Glomerular visceral epithelial cell (primary cell): ENCODE measurements around the gene KLK11.

Experiments
- DNase-seq: peaks from one replicate; pipeline ENCODE4 v3.0.0-alpha.2; 2016; ENCODE audit errors: extremely low spot score

KLK11 gene

GRCh38 chr19:51026554-51026831 lies at the start of gene KLK11:
Gene KLK11 (minus strand): TSS chr19:51026616. CDS start chr19:51025631, 985 bp downstream.
- no peak for DNase-seq

- no peak for DNase-seq
Observed at GRCh38 chr19:51075998-51076397, 49.6 kb upstream of the KLK11 start.

GRCh38 chr19:51071095-51071405 lies 44.6 kb upstream of the KLK11 start:
- no peak for DNase-seq

GRCh38 chr19:51070334-51071094 lies 44.1 kb upstream of the KLK11 start:
- DNase-seq, result no peak

GRCh38 chr19:51066393-51067186 lies 40.2 kb upstream of the KLK11 start:
- no peak for DNase-seq

GRCh38 chr19:51065221-51065960 lies 39.0 kb upstream of the KLK11 start:
- no peak for DNase-seq

GRCh38 chr19:51064534-51065220 lies 38.3 kb upstream of the KLK11 start, which contains the start of gene KLK13:
Gene KLK13 (minus strand): TSS chr19:51065092. CDS start chr19:51065067, 25 bp downstream.
- DNase-seq, result no peak

GRCh38 chr19:51063664-51064063 lies 37.2 kb upstream of the KLK11 start:
- DNase-seq, result no peak

- DNase-seq, result no peak
Observed at GRCh38 chr19:51060973-51061372, 34.6 kb upstream of the KLK11 start.

- DNase-seq, result no peak
Observed at GRCh38 chr19:51060336-51060735, 33.9 kb upstream of the KLK11 start.

- DNase-seq, result no peak
Observed at GRCh38 chr19:51059715-51060114, 33.3 kb upstream of the KLK11 start.

GRCh38 chr19:51055866-51056265 lies 29.4 kb upstream of the KLK11 start:
- no peak for DNase-seq

GRCh38 chr19:51047031-51047335 lies 20.6 kb upstream of the KLK11 start:
- no peak for DNase-seq

GRCh38 chr19:51044327-51044726 lies 17.9 kb upstream of the KLK11 start:
- DNase-seq, result no peak

- DNase-seq, result no peak
Observed at GRCh38 chr19:51043497-51043896, 17.1 kb upstream of the KLK11 start.

GRCh38 chr19:51040151-51040550 lies 13.7 kb upstream of the KLK11 start:
- DNase-seq, result no peak

GRCh38 chr19:51036519-51036918 lies 10.1 kb upstream of the KLK11 start:
- no peak for DNase-seq

GRCh38 chr19:51034704-51035103 lies 8.3 kb upstream of the KLK11 start, which contains the start of gene KLK12:
Gene KLK12 (minus strand): TSS chr19:51035002. CDS start chr19:51034621, 381 bp downstream.
- DNase-seq, result no peak

- DNase-seq, result no peak
Observed at GRCh38 chr19:51031880-51032225, 5.4 kb upstream of the KLK11 start.

GRCh38 chr19:51031220-51031879 lies 4.9 kb upstream of the KLK11 start:
- DNase-seq, result no peak

GRCh38 chr19:51030631-51031030 lies 4.2 kb upstream of the KLK11 start:
- no peak for DNase-seq

GRCh38 chr19:51029718-51030117 lies 3.3 kb upstream of the KLK11 start:
- DNase-seq, result no peak
